ENCODE data around the gene KRTAP29-1.

DNA sequence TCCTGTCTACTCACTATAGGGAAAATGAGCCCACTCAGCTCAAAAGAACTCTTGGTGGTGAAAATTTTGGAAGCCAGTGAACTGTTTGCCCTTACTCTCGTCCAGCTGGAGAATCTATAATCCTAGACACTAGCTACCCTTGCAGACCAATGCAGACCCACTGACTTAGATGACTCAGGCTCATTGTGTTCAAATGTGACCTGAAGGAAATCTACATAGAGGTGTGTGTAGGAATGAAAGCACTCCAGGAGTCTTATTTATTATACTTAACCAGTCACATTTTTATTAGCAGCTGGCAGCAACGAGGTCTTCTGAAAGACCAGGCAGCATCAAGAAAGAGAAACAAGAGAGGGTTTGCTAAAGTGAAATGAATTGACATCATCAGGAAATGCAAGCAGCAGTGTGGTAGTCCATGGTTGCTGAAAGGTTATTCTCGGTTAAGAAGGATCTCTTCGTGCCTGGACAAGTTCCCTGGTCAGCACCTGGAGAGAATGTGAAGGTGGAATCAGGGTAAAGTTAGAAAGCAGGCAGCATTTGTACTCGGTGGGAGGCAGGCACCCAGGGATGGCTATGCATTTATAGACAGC lies 1.4 kb downstream of the KRTAP29-1 start:
- no peak for TF ChIP-seq CTCF (conservative IDR thresholded peaks at IDR 0.05 in 1 of 2, IDR thresholded peaks at IDR 0.05 in 1 of 2; ENCODE audit: low read depth in 1 of 2, low read length in 2 of 2)
- TF ChIP-seq EZH2 (IDR thresholded peaks at IDR 0.05; ENCODE audit: low read length, missing control alignments), result no peak

Measured in fibroblast of lung (primary cell).